Middle frontal gyrus (tissue), 1 donor: ENCODE results near the gene CABLES2.

ENCODE experiments used
- DNase-seq: peaks from one replicate; pipeline ENCODE4 v3.0.0-alpha.2; 2015; ENCODE audit warnings: low spot score; ENCODE audit errors: extremely low spot score

CABLES2 gene

DNA sequence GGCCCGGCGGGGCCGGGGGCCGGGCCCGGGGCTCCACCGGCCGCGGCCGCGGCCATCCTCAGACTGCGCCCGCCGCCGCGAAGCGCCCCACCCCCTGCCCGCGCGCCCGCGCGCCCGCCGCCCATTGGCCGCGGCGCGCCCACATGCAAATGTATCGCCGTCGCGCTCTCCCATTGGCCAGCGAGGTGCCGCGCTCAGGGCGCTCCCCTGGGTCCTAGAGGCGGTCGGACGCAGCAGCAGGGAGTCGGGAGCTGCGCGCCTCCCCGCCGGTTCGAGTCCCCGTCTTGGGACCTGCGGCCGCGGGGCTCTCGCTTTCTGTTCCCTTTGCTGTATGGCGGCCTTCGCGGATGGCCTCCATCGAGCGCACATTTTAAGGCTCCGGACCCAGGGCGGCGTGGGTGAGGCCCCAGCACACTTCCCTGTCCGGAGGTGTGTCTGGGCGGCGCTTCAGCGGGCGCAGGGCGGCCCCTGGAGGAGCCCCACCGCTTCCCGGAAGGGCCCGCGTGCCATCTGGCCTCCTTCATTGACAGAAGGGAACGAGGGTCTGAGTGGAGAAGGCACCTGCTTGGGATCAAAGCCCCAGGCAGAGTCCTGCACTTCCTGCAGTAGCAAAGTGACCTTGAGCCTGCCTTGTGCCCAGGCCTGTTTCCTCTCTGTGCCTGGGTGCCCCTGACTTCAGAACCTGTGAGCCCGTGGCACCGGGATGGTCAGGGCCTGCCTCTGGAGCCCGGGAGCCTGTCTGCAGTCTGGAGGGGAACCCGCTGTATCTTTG lies at the start of gene CABLES2:
TSS of gene CABLES2 (minus strand) at position 65 of the 772 bp plus-strand sequence. CDS start at position 56, 9 bp downstream.
- DNase-seq, result peak; percentile 85

DNA sequence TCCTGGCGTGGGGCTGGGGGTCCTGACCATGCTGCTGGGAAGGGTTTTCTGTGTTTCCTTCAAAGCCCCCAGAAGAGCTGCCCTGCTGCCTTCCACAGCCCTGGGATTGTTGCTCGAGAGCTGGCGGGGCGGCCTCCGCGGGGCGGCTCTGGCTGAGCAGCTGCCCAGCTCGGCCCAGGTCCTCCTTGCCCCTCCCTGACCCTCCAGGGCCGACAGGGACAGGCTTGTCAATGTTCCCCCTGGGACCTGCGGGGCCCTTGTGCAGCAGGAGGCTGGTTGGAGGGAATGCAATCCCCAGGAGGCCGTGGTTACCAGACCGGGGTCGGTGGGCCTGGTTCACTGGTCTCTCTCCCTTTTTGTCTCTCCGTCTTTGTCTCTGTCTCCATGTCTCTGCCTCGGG lies 48.8 kb upstream of the CABLES2 start:
- DNase-seq, result no peak

- no peak for DNase-seq
Measured at GRCh38 chr20:62454904-62455636, 48.0 kb upstream of the CABLES2 start.

GRCh38 chr20:62453186-62453808 lies 46.2 kb upstream of the CABLES2 start:
- no peak for DNase-seq

- DNase-seq, result no peak
Measured at GRCh38 chr20:62452475-62453095, 45.5 kb upstream of the CABLES2 start.

DNA sequence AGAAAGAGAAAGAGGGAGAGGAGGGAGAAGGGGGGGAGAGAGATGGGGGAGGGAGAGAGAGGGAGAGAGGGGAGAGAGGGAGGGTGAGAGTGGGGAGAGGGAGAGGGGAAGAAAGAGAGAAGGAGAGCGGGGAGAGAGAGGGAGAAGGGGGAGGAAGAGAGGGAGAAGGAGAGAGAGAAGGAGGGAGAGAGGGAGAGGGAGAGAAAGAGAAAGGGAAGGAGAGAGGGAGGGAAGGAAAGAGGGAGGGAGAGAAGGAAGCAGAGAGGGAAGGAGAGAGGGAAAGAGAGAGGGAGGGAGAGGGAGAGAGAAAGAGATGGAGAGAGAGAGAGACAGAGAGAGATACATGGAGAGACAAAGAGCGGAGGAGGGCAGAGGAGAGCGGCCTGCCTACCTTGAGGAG lies 44.9 kb upstream of the CABLES2 start:
- no peak for DNase-seq

DNA sequence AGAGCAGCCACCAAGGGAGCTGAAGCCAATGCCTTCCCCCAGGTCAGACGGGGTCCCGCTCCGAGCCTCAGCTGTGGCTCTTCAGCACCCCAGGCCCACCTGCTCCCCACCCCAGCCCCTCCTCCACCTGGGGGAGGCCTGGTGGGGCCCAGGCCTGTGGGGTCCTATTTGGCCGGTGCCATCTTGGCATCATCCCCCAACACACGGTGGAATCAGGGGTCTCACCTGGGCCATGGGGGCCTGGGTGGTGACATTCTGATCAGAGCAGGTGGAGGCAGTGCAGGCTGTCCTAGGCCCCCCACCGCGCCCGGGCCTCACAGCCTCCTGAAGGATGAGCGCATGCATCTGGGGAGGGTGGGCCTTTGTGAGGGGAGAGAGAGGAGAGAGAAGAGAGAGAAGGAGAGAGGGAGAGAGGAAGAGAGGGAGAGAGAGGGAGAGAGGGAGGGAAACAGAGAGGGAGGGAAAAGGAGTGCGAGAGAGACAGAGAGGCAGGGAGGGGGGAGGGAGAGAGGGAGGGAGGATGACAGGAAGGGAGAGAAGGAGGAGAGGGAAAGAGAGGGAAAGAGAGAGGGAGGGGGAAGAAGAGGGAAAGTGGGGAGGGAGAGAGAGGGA lies 44.2 kb upstream of the CABLES2 start:
- DNase-seq, result no peak

- no peak for DNase-seq
Measured at GRCh38 chr20:62449951-62450691, 43.0 kb upstream of the CABLES2 start.

DNA sequence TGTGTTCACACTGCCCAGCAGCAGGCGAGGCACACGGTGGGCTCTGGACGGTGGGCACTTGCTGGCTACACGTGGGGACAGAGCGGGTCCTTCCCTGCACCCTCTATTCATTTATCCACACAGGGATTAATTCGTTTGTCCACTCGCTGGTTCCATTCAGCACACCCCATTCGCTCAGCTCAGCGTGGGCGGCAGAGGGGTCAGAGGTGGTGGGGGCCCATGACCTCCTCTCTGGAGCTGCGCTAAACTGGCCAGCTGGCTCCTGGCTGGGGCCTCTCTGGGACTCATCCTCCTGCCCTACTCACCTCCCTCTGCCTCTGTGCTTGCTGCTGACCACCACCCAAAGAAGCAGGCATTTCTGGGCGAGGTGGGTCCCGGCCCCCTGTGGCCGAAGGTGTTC lies 41.7 kb upstream of the CABLES2 start:
- no peak for DNase-seq

DNA sequence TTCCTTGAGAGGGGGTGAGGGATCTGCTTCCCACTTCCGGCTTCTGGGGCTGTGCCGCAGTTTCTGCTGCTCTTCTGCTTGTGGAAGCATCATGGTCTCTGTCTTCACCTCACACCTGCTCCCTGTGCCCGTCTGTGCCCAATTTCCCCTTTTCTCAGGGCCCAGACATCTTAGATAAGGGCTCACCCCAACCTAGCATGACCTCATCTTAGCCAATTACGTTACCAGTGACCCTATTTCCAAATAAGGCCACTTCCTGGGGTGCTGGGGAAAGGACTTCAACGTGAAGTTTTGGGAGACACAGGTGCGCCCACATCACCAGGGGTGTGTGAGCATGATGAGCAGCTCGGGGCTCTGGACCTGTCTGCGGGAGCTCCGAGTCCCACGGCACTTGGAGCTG lies 41.0 kb upstream of the CABLES2 start:
- DNase-seq, result no peak

DNA sequence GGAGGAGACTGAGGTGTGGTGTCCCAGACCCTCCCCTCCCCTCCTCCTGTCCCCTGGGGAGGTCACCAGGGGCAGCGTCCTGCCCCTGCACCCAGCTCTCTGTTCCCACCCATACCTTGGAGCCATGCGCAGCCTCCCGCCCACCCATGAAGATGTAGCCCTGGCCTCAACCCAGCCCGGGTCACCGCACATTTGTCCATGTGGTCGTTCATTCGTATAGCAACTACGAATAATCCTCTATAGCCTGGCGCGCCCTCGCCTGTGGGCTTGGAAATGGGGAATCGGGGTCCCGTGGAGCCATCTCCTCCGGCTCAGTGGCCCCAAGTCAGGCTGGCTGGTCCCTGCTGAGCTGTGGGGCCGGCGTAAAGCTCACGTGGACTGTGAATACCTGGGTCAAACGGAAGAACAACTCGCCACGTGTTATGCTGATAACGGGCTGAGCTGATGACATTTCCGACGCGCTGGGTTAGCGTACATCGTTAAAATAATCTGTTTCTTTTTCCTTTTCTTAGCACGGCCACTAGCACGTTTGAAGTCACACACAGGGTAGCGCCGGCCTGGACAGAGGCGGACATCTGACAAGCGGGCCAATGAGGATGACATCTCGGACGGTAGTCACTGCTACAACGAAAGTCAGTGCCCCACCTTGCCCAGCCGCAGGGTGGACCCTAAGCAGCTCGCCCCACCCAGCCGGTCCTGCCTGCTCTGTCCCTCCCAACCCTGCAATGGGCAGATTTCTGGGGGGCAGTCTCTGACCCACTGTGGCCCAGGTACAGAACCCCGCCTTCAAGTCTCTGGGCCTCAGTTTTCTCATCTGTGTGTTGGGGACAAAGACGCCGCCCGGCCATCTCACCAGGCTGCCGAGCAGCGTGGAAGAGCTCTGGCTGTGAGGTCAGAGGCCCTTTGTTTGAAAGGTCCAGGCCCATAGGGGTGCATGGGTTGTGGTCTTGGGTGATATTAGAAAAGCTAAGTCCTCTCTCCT lies 40.1 kb upstream of the CABLES2 start:
- no peak for DNase-seq

GRCh38 chr20:62446481-62446880 lies 39.4 kb upstream of the CABLES2 start:
- no peak for DNase-seq

- no peak for DNase-seq
Measured at GRCh38 chr20:62445553-62446340, 38.7 kb upstream of the CABLES2 start.

- no peak for DNase-seq
Measured at GRCh38 chr20:62444286-62444685, 37.2 kb upstream of the CABLES2 start.

DNA sequence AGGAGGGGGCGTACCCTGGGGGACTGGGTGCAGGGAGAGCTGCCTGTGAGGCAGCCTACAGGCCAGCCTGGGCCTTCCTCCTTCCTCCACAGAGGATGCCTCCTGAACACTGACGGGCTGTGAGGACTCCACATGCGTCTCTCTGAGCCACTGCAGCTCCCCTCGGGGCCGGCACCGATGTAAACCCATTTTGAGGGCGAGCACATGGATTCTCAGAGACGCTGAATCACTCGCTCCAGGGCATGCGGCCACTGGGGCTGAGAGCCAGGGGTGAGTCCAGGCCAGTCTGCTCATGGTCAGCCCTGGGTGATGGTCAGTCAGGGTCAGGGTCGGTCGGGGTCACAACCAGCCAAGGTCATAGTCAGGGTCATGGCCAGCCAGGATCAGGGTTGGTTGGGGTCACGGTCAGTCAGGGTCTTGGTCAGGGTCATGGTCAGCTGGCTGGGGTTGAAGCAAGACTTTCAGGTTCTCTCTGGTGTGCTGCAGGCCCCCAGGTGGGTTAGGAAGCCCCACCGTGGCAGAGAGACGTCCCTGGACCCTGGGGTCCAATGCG lies 35.0 kb upstream of the CABLES2 start:
- no peak for DNase-seq

GRCh38 chr20:62439218-62439617 lies 32.1 kb upstream of the CABLES2 start:
- no peak for DNase-seq

DNA sequence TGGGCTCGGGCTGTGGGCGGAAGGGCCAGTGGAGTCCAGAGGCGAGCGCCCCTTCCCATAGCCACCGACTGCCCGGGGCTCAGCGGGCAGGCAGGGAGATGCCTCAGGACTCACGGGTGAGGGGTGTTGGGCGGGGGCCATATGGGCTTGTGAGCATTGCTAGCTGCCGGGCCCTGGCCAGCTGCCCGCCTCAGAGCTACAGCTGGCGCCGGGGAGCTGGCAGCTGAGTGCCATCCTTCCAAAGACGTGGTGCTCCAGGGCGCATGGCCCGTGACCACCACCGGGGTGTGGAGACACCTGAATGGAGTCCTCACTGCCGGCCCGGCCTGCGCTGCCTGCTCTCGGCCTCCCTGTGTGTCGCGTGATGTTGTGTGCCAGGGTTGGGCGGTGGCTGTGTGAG lies 30.8 kb upstream of the CABLES2 start:
- no peak for DNase-seq

- no peak for DNase-seq
Measured at GRCh38 chr20:62437496-62437895, 30.4 kb upstream of the CABLES2 start.
